Left hindlimb (tissue), 1 donor: ENCODE results near the gene HIGD2A.

Experiments
- DNase-seq: peaks from one replicate; pipeline ENCODE4 v3.0.0-alpha.2; 2018

The HIGD2A gene

DNA sequence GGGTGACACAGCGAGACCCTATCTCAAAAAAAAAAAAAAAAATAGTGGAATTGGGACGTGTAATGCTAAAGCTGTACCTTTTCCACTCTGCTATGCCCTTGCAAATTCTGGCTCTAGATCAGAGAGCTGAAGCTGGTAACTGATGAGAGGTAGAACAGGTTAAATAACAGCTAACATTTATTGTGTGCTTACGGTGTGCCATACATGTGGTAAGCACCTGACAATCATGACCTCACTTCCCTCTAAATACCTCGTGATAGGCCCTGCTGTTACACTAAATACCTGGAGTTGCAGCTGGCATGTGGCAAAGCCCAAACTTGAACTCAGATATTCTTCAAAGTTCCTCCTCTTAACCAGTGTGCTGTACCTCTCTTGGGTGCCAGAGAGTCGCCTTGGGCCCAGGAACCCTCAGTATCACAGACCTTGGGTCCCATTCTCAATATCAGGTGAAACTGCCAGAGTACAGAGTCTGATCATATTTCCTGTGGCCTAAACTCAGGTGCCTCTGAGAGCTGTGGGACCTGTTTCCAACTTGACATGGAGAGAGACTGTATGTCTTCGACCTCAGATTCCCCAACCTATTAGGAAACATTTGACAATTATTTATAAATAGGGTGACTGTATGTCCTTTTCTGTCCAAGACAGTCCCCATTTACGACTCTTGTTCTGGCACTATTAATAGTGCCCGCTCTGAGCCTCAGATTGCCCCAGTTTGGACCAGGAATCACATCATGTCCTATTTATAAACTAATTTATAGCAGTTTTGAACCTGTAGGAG lies 18.4 kb upstream of the HIGD2A start:
- no peak for DNase-seq

DNA sequence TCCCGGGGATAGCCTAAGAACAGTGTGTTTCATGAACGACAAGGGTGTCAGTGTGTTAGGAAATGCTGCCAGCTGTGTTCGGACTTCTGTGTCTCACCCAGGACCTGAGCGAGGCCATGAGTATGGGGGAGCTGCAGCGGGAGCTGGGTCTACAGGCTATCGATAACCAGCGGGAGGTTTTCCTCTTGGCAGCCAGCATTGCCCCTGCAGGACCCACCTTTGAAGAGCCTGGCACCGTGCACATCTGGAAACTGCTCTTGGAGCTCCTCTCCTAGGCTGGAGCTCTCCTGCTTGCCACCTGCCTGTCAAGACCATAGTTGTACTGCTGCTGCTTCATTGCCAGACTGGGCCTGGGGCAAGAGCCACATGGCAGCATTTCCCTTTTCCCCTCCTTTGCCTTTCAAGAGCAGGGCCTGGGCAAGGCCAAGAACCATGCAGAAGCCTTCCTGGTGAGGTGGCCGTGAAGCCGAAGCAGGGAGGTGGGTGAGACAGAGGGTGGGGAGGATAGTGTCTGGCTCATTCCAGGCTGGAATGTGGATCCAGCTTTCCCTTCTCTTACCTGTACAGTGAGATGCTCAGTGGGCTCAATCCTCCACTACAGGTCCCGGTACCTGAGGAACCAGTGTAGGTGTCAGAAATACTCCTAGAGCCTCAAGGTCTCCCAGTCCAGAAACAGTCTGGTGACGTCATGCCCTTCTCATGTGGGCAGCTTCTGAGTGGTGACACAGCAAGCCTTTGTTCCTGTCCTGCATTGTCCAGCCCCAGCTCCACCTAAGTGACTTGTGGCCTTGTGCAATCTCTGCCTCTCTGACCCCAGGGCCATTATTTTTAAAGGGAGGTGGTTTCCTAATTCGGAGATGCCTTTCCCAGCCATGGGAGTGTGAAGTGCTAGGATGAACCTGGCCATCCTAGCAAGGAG lies 16.7 kb upstream of the HIGD2A start:
- no peak for DNase-seq

GRCh38 chr5:176373100-176373818 lies 15.3 kb upstream of the HIGD2A start:
- DNase-seq = no peak

DNA sequence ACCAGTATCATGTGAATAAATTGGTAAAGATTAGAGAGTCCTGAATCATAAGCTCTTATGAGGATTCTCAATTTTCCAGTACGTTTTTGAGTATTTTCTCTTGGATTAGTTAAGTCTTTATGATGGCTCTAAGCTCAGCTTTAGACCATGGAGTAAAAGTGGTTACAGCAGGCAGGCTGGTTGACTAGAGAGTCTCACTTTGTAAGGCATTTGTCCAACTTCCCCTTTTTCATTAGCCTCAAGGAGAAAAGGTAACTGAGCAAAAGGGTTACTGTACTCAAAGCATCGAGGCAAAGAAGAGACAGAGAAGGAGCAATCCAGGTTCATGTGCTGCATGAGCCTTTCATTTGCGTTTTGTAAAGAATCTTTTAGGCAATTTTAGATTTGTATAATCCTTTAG lies 8.7 kb upstream of the HIGD2A start:
- no peak for DNase-seq

DNA sequence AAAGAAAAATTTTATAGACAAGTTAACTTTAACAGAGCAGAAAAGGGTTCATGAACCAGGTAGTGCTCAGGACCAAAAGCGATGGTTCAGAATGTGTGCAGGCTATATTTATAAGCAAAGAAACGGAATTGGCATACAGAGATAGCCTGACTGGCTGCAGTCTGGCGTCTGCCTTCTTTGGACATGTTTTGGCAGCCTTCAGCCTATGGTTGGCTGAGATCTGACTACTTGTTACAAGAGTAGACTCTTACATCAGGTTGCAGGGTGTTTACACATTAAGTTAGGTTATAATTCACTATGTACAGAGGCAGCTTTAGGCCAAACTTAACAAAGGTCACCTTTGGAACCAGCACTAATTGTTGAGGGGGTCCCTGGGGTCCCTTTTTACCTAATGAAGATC lies 7.1 kb upstream of the HIGD2A start:
- DNase-seq = no peak

GRCh38 chr5:176381979-176382378 lies 6.6 kb upstream of the HIGD2A start:
- no peak for DNase-seq

DNA sequence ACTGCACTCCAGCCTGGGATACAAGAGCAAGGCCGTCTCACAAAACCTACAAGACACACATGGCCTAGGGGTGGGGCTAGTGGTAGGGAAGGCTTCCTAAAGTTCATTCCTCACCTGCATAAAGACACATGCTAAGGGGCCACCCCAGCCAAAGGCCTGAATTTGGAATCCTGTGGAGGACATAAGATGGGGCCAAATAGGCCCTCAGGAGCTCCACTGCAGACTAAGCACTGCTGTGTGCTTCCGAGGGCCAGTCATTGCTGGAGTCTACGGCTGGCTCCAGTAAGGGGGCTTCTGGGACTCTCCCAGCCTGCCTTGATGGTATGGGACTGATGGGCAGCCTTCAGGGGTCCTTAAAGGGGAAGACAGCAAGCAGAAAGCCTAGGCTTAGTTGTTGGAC lies 5.8 kb upstream of the HIGD2A start:
- no peak for DNase-seq

DNA sequence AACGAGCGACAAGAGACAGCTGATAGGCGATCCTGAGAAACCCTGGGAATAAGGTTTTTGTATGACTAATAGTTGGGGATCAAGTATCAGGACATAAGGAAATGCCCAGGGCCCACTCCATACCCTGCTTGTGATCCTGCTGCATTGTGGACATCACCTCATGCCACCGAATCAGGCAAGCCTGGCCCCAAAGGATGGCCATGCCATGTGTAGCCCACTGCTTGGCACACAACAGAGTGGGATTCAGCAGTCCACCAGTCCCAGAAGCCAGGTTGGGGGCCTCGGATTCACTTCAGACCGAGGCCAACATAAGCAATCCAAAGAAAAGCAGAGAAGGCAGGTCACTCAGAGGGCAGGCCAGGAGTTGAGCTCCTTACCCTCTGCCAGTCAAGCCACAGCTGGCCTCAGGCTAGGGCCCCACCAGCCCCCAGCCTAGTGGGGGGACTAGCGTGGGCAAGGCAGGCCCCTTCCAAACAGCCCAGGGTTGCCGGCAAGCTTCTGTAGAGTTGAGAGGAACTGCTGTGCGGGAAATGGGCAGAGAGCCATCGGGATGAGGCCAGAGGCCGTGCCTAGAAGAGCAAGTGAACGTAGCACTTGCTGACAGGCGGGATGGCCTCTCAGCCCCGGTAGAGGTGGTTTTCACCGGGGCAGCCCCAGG lies 5.2 kb upstream of the HIGD2A start:
- DNase-seq = no peak

DNA sequence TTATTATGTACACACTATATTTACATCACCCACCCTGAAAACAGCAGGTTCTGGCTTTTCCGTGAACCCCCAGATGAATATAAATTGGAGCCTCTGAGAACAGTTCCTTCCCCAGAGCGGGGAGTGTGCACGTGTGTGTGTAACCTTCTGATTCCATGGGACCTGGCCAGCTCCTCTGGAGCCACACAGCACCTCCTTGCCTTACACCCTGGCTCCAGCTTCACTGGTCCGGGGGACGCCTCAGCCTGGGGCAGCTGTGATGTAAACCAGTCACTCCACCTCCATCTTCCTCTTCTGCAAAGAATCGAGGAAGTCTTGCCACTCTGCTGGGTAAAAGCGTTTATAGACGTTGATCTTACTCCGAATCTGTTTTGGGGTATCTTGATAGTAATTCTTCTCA lies 4.6 kb upstream of the HIGD2A start:
- DNase-seq = no peak

GRCh38 chr5:176384366-176384930 lies 4.1 kb upstream of the HIGD2A start:
- no peak for DNase-seq

DNA sequence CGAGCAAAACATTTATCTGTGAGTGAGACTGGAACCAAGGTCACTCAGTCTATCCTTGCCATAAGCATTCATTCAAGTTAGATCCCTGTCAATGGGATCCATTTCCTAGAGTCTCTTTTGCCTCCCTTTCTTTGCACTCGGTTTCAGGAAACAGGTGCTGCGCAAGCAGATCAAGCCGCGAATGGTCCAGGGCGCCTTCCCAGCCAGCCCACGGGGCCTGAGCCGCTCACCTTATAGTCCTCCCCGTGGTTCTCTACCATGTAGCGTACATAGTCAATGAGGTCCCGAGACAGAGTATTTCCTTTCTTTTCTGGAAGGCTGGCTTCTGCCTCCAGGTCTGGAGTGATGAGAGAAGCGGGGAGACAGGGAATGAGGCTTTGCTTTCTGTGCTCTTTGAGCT lies 3.6 kb upstream of the HIGD2A start:
- DNase-seq = no peak

DNA sequence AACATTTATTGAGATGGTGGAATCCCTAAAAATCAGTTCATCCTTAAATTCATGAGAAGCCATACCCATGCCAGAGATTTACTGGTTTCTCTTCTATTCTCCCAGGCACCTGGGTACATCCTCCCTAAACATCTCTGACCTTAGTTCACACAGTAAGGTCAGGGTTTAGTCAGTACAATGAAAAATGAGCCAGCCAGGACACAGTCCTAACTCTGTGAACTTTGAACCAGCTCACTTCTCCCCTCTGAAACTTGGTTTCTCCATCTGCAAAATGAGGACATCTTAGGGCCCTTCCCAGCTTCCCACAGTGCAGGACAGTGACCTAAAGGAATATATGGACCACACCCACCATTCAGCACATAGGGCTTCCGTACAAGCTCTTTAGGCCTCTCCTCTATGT lies 2.1 kb upstream of the HIGD2A start:
- no peak for DNase-seq

DNA sequence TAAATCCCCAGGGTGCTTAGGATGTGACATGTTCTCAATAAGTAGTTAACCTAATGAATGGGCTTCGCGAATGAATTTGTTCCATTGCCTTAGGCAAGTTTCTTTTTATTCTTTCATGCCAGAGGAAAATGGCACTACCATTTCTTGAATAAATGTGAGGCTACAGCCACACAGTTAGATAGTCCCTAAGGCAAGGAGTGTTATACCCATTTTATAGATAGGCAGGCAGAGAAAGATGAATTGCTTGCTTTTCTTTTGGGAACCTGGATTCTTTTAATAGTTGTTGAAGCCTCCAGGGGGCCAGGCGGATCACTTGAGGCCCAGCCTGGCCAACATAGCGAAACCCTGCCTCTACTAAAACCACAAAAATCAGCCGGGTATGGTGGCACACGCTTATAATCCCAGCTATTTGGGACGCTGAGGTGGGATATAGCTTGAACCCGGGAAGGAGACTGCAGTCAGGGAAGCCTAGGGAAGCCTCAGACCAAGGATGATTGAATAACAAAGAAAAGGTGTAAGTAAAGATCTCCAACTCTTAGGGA lies 1.1 kb upstream of the HIGD2A start:
- DNase-seq = no peak

DNA sequence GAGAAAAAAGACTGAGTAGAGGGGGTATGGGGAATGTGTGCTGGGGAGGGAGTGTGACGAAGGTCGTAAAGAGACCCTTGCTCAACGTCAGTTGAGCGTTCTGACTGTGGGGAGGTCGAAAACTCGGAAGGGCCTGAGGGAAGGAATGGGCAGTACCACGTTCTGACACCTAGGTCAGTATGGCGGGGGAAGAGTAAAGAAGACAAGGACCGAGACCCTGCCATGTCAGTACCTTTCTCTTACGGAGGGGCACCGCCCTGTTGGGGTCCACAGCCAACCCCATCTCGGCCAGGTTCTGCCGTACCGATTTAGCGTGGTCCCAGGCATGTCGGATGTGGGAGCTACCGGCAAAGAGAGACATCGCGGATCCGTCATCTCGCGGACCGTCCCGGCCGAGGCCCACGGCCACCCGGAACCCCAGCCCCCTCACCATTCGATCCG lies 528 bp upstream of the HIGD2A start:
- peak; percentile 48 for DNase-seq

DNA sequence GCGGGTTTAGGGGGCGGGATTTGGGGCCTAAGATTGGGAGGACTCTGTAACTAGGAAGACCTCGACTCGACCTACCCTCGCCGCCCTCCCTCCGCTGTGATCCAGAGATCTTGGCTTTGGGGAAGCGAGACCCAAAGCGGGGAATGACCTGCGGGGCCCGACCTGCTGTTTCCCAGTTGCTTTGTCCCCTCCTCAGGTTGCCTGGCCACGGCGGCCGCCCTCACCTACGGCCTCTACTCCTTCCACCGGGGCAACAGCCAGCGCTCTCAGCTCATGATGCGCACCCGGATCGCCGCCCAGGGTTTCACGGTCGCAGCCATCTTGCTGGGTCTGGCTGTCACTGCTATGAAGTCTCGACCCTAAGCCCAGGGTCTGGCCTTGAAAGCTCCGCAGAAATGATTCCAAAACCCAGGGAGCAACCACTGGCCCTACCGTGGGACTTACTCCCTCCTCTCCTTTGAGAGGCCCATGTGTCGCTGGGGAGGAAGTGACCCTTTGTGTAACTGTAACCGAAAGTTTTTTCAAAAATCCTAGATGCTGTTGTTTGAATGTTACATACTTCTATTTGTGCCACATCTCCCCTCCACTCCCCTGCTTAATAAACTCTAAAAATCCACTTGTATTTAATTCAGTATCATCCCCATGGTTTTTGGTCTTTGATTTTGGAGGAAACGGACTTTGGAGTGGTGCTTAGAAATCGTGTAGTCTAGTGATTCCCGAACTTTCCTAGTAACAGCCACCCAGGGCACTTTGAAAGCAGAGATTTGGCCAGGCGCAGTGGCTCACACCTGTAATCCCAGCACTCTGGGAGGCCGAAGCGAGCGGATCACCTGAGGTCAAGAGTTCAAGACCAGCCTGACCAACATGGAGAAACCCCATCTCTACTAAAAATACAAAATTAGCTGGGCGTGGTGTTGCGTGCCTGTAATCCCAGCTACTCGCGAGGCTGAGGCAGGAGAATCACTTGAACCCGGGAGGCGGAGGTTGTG lies 878 bp downstream of the HIGD2A start:
- no peak for DNase-seq

GRCh38 chr5:176391479-176391878 lies 2.9 kb downstream of the HIGD2A start:
- no peak for DNase-seq

GRCh38 chr5:176391999-176392398 lies 3.4 kb downstream of the HIGD2A start:
- DNase-seq = no peak

DNA sequence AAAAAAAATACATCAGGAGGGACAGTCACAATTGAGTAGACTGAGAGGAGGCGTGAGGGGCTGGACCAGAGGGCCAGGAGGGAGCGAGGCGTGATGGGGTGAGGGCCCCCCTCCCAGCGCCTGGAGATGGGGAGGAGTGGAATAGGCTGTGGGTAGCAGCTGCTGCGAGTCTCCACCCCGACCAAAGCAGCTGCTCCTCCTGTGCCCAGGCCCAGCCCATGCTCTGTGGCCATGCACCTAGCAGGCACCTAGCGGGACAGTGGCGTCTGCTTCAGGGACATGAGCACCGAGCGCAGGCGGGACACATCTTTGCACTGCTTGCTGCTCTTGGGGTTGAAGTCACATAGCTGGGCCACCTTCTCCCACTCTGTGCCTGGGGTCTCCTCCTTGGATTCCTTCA lies 4.0 kb downstream of the HIGD2A start:
- DNase-seq = no peak

DNA sequence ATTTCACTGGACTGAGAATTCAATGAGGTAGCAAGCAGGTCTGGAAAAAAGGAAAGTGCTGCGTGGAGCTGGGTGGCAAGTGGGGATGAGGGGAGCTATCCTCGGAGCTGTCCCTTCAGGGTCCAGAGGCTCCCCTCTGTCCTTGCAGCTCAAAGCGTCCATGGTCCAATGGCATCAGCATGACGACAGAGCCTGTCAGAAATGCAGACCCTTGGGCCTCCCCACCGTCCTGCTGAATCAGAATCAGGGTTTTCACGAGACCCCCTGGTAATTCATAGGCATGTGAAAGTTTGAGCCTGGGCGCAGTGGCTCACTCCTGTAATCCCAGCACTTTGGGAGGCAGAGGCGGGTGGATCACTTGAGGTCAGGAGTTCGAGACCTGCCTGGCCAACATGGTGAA lies 5.5 kb downstream of the HIGD2A start:
- DNase-seq = no peak

DNA sequence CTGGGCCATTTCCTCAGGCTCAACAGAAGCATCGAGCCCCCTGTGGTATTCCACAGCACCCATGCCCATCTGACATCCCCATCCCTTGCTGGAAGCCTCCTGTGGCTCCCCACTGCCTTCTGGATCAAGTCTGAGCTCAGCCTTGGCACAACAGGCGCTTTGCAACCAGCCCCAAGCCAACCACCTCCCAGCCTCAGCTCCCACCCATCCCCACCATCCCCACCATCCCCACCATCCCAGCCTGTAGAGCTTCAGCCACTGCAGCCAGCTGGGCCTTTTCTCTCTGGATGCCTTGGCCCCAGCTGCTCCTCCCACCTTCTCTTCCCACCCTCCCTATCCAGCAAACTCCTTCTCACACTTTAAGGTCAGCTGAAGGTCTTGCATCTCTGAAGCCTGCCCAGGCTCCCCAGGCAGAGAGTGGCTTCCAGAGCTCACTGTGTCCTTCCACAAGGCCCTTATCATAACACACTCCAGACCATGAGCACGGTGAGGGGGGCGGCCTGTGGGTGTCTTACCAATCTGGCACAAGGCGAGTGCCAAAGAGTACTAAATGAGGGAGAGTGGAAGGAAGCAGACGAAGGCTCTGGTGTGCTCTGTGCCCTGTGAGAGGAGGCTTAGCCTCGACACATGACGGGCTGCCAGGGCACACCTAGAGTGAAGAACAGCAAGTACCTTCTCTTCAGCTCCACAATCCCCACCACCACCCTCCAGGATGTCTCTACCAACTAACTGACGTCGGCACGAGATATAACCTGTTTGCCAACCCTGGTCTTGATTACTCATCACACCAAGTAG lies 6.5 kb downstream of the HIGD2A start:
- DNase-seq = no peak
